GM21723 (cell line): ENCODE results near the gene ARMC3.

Experiments
- ATAC-seq: cut with Tn5 transposase; IDR thresholded peaks from one replicate; pipeline ENCODE4 v1.9.1; 2021; ENCODE audit warnings: mild to moderate bottlenecking, moderate library complexity; ENCODE audit not compliant: unreplicated experiment

ARMC3 gene

GRCh38 chr10:22988581-22989360 is 60.9 kb downstream of the ARMC3 start:
- peak; percentile 64 for ATAC-seq

- no peak for ATAC-seq
Measured at GRCh38 chr10:22990443-22990842, 62.6 kb downstream of the ARMC3 start.

GRCh38 chr10:22992075-22992474 is 64.2 kb downstream of the ARMC3 start:
- no peak for ATAC-seq

- no peak for ATAC-seq
Measured at GRCh38 chr10:22992621-22993020, 64.8 kb downstream of the ARMC3 start.

GRCh38 chr10:22993314-22993713 is 65.5 kb downstream of the ARMC3 start:
- ATAC-seq: no peak

GRCh38 chr10:22997096-22997495 is 69.2 kb downstream of the ARMC3 start:
- no peak for ATAC-seq

GRCh38 chr10:22998091-22998490 is 70.2 kb downstream of the ARMC3 start:
- ATAC-seq: no peak

- no peak for ATAC-seq
Measured at GRCh38 chr10:22999942-23000341, 72.1 kb downstream of the ARMC3 start.

GRCh38 chr10:23001901-23002516 is 74.2 kb downstream of the ARMC3 start:
- no peak for ATAC-seq

- no peak for ATAC-seq
Measured at GRCh38 chr10:23005150-23005549, 77.3 kb downstream of the ARMC3 start.

- no peak for ATAC-seq
Measured at GRCh38 chr10:23013581-23014335, 85.9 kb downstream of the ARMC3 start.

GRCh38 chr10:23015021-23015707 is 87.3 kb downstream of the ARMC3 start:
- peak; percentile 99 for ATAC-seq

- no peak for ATAC-seq
Measured at GRCh38 chr10:23016636-23017035, 88.8 kb downstream of the ARMC3 start.

GRCh38 chr10:23019633-23020032 is 91.8 kb downstream of the ARMC3 start:
- no peak for ATAC-seq

GRCh38 chr10:23021430-23021829 is 93.6 kb downstream of the ARMC3 start:
- ATAC-seq: no peak

GRCh38 chr10:23024002-23024401 is 96.1 kb downstream of the ARMC3 start:
- no peak for ATAC-seq

- ATAC-seq: no peak
Measured at GRCh38 chr10:23031318-23031717, 103.5 kb downstream of the ARMC3 start.

- ATAC-seq: no peak
Measured at GRCh38 chr10:23034790-23035189, 106.9 kb downstream of the ARMC3 start.

- ATAC-seq: no peak
Measured at GRCh38 chr10:23035569-23035968, 107.7 kb downstream of the ARMC3 start.

GRCh38 chr10:23037152-23037551 is 109.3 kb downstream of the ARMC3 start:
- ATAC-seq: no peak

GRCh38 chr10:23037561-23037960 is 109.7 kb downstream of the ARMC3 start:
- ATAC-seq: no peak
